SK-N-SH treated with all-trans-retinoic acid at 6 μM for 48 hours (cell line): ENCODE measurements around the gene TRPV3.

ENCODE experiments used
- ATAC-seq: fragments of 200-7000 bp; cut with Tn5 transposase; 3 replicates; pipeline ENCODE4 v1.9.1; 2020; ENCODE audit warnings: mild to moderate bottlenecking, moderate library complexity
- ARNTL ChIP-seq: fragments of 450-650 bp; formaldehyde crosslinking; IDR thresholded peaks from 2 replicates; pipeline ENCODE4 v1.5.0; 2020; ENCODE audit warnings: low read depth, mild to moderate bottlenecking, moderate library complexity, borderline replicate concordance
- BACH2 ChIP-seq: fragments of 250-450 bp; sonication (Bioruptor Pico); IDR thresholded peaks from 2 replicates; pipeline ENCODE4 v1.9.0; 2021; ENCODE audit warnings: mild to moderate bottlenecking, borderline replicate concordance
- CREB5 ChIP-seq: fragments of 250-450 bp; sonication (Bioruptor Pico); IDR thresholded peaks from 2 replicates; pipeline ENCODE4 v1.5.1; 2020; ENCODE audit warnings: low read depth, mild to moderate bottlenecking, moderate library complexity
- CSDC2 ChIP-seq: fragments of 250-450 bp; sonication (Bioruptor Pico); IDR thresholded peaks from 2 replicates; pipeline ENCODE4 v1.5.0; 2020; ENCODE audit warnings: mild to moderate bottlenecking, moderate library complexity
- GLIS3 ChIP-seq: fragments of 250-450 bp; sonication (Bioruptor Pico); IDR thresholded peaks from 2 replicates; pipeline ENCODE4 v1.5.0; 2020; ENCODE audit warnings: mild to moderate bottlenecking, moderate library complexity
- ISL1 ChIP-seq: fragments of 250-450 bp; sonication (Bioruptor Pico); IDR thresholded peaks from 2 replicates; pipeline ENCODE4 v2.1.2; 2022; ENCODE audit warnings: mild to moderate bottlenecking, moderate library complexity
- OSR1 ChIP-seq: fragments of 250-450 bp; sonication (Bioruptor Pico); IDR thresholded peaks from 2 replicates; pipeline ENCODE4 v1.8.0; 2022; ENCODE audit warnings: moderate library complexity, mild to moderate bottlenecking, inconsistent platforms
- PATZ1 ChIP-seq: fragments of 250-450 bp; sonication (Bioruptor Pico); IDR thresholded peaks from 2 replicates; pipeline ENCODE4 v1.8.0; 2020; ENCODE audit warnings: mild to moderate bottlenecking, moderate library complexity, borderline replicate concordance
- PPARA ChIP-seq: fragments of 250-450 bp; sonication (Bioruptor Pico); IDR thresholded peaks from 2 replicates; pipeline ENCODE4 v1.5.0; 2020; ENCODE audit warnings: mild to moderate bottlenecking, borderline replicate concordance
- RARB ChIP-seq: fragments of 250-450 bp; sonication (Bioruptor Pico); IDR thresholded peaks from 2 replicates; pipeline ENCODE4 v1.8.0; 2021; ENCODE audit warnings: mild to moderate bottlenecking, moderate library complexity
- SNAI2 ChIP-seq: fragments of 250-450 bp; sonication (Bioruptor Pico); IDR thresholded peaks from 2 replicates; pipeline ENCODE4 v1.5.0; 2020; ENCODE audit warnings: mild to moderate bottlenecking, moderate library complexity
- TCF4 ChIP-seq: fragments of 250-450 bp; sonication (Bioruptor Pico); IDR thresholded peaks from 2 replicates; pipeline ENCODE4 v1.8.0; 2021; ENCODE audit warnings: mild to moderate bottlenecking, moderate library complexity, borderline replicate concordance
- TOX ChIP-seq: fragments of 250-450 bp; sonication (Bioruptor Pico); IDR thresholded peaks from 2 replicates; pipeline ENCODE4 v1.8.0; 2021; ENCODE audit warnings: mild to moderate bottlenecking, moderate library complexity, borderline replicate concordance
- TSHZ2 ChIP-seq: fragments of 250-450 bp; sonication (Bioruptor Pico); IDR thresholded peaks from 2 replicates; pipeline ENCODE4 v1.5.0; 2020; ENCODE audit warnings: mild to moderate bottlenecking, moderate library complexity
- ZC3H10 ChIP-seq: fragments of 250-450 bp; sonication (Bioruptor Pico); IDR thresholded peaks from 2 replicates; pipeline ENCODE4 v1.5.1; 2021; ENCODE audit warnings: mild to moderate bottlenecking, moderate library complexity
- ZFP3 ChIP-seq: fragments of 250-450 bp; sonication (Bioruptor Pico); IDR thresholded peaks from 2 replicates; pipeline ENCODE4 v1.5.0; 2020; ENCODE audit warnings: mild to moderate bottlenecking, moderate library complexity
- ZFP30 ChIP-seq: fragments of 450-650 bp; formaldehyde crosslinking; IDR thresholded peaks from 2 replicates; pipeline ENCODE4 v1.5.0; 2022; ENCODE audit warnings: mild to moderate bottlenecking, moderate library complexity
- ZNF565 ChIP-seq: fragments of 450-650 bp; formaldehyde crosslinking; conservative IDR thresholded peaks from 2 replicates; pipeline ENCODE4 v1.5.0; 2020; ENCODE audit warnings: low read depth, mild to moderate bottlenecking, moderate library complexity
- ZNF70 ChIP-seq: fragments of 450-650 bp; formaldehyde crosslinking; IDR thresholded peaks from 2 replicates; pipeline ENCODE4 v1.5.0; 2020; ENCODE audit warnings: mild to moderate bottlenecking, moderate library complexity
- ZNF8 ChIP-seq: fragments of 450-650 bp; formaldehyde crosslinking; IDR thresholded peaks from 2 replicates; pipeline ENCODE4 v1.5.0; 2020; ENCODE audit warnings: mild to moderate bottlenecking, moderate library complexity

Gene TRPV3

GRCh38 chr17:3502466-3502865 lies 55.1 kb downstream of the TRPV3 start:
- no peak for ATAC-seq
- TF ChIP-seq TOX (CRISPR knock-in tag) (no peak), CSDC2 (CRISPR knock-in tag) (no peak), BACH2 (CRISPR knock-in tag) (no peak), RARB (no peak), OSR1 (CRISPR knock-in tag) (no peak), ARNTL (no peak), ZFP30 (CRISPR knock-in tag) (no peak), ZC3H10 (CRISPR knock-in tag) (no peak), TCF4 (no peak), CREB5 (CRISPR knock-in tag) (no peak), ZNF8 (CRISPR knock-in tag) (no peak), PPARA (no peak), SNAI2 (CRISPR knock-in tag) (no peak), ISL1 (CRISPR knock-in tag) (no peak), PATZ1 (CRISPR knock-in tag) (no peak), ZNF565 (no peak), TSHZ2 (no peak), ZNF70 (no peak), ZFP3 (CRISPR knock-in tag) (no peak)

GRCh38 chr17:3501344-3501743 lies 56.3 kb downstream of the TRPV3 start:
- no peak for ATAC-seq
- TF ChIP-seq OSR1 (CRISPR knock-in tag) (no peak), TOX (CRISPR knock-in tag) (no peak), ZC3H10 (CRISPR knock-in tag) (no peak), CREB5 (CRISPR knock-in tag) (no peak), SNAI2 (CRISPR knock-in tag) (no peak), PPARA (no peak), ZNF8 (CRISPR knock-in tag) (no peak), ISL1 (CRISPR knock-in tag) (no peak), PATZ1 (CRISPR knock-in tag) (no peak), GLIS3 (CRISPR knock-in tag) (no peak), TSHZ2 (no peak), ZFP3 (CRISPR knock-in tag) (no peak), ARNTL (no peak), TCF4 (no peak)
